Stimulated activated CD8-positive, alpha-beta memory T cell treated with anti-CD3 and anti-CD28 coated beads, Interleukin-4, amount 100 ng/mL, for 4 hours (primary cell): ENCODE data around the gene AGBL1.
A peak's percentile ranks its signal among the peaks of the same experiment; 100 is the strongest.

Experiments
- DNase-seq, 2 donors: peaks; one replicate each; pipeline ENCODE4 v3.0.0-alpha.2; 2020; ENCODE audit warnings: low read depth in 2 of 2, low spot score in 1 of 2

Gene AGBL1

GRCh38 chr15:86572368-86572841 lies 492.7 kb downstream of the AGBL1 start:
- no peak for DNase-seq

DNA sequence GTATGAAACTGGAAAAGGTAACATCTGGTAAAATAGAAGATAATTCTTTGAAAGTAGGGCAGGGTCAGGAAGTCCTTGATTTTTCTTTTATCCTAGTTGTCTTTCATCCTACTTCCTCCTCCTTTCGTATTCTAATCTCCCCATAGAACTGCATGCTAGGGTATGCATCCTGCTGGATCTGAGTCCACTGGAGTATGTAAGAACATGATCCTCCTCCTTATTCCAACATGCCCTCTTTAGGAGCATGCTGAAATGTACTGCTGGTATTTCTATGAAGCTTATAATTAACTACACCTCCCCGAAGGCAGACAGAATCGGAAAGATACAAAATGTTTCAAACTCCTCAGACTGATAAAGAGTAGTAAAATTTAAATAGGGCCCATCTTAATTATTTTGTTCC lies 493.8 kb downstream of the AGBL1 start:
- DNase-seq: no peak

- no peak for DNase-seq
Measured at GRCh38 chr15:86588413-86588812, 508.7 kb downstream of the AGBL1 start.

DNA sequence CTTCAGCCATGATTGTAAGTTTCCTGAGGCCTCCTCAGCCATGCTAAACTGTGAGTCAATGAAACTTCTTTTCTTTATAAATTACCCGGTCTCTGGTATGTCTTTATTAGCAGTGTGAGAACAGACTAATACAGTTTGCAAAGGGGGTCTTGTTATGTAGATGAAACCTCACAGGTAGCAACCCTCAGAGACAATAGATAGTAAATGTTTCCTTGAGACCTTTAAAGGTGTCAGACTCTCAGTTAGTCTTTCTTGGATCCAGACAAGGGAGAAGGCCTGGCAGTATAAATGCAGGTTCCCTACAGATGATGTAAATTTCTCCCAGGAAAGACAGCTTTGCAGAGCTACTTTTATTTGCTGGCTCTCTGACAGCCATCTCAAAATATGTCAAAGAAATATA lies 510.8 kb downstream of the AGBL1 start:
- no peak for DNase-seq

DNA sequence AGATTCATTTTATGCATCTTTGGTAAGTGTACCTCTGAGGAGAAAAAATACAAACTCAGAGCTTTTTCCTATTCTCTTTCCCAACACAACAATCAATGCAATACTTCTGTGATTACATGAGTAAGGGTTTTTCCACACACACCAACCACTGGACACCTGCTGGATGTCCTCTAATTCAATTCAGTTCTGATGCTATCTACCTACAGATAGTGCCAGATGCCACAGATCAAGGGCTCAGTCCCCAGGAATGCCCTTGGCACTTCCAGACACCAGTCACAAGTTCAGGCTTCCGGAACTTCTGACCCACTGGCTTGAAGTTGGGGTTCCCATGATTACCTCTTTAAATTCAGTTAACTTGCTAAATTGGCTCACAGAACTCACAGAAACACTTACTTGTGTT lies 511.5 kb downstream of the AGBL1 start:
- DNase-seq: no peak

DNA sequence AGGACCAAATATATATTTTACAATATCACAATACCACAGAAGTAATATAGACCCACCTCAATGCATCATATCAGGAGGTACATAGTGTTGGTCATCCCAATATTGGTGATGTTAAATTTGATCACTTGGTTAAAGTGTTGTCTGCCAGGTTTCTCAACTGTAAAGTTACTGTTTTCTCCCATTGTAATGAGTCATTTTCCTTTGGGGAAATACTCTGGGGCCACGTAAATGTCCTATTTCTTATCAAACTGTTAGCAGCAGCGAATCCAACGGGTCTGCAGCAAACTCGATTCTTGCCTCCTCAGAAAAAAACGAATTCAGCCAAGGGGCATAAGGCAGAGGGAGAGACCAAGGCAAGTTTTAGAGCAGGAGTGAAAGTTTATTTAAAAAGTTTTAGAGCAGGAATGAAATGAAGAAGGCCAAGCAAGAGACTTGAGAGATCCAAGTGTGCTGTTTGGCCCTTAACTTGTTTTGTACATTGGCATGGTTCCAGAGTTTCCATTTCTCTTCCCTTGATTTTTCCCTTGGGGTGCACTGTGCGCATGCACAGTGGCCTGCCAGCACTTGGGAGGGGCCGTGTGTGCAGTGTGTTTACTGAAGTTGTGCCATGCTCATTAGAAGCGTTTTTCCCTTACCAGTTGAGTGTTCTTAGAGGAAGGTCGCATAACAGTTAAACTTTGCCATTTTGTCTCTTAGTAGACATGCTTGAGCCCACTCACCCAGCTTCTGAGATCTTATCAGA lies 512.5 kb downstream of the AGBL1 start:
- DNase-seq: no peak

DNA sequence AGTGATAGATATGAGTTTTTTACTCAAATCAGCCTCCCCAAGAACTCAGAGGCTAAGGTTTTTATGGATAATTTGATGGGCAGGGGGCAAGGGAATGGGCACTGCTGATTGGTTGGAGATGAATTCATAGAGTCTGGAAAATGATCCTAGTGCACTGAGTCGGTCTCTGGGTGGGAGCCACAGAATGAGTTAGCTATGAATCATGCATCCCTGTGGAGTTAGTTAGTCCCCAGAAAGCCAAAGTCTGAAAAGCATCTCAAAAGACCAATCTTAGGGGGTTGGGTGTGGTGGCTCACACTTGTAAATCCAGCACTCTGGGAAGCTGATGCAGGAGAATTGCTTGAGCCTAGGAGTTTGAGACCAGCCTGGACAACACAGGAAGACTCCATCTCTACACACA lies 516.1 kb downstream of the AGBL1 start:
- no peak for DNase-seq

DNA sequence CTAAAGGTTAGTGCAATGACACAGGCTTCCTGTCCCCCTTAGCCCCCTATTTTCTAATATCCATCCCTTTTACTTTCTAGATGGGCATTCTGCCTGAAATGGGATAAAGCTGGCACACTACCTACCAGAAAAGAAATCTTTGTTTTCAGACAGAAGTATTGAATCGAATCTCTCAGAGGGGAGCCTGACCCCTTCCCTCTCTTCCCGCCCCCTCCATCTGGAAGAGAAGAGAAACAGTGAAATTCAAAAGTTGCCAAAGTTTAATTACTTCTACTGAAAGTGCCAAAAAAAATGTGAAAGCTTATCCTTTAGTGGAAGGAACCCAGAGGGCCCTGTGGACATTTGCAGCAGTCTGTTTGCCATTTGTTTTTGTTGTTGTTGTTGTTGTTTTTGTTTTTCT lies 523.8 kb downstream of the AGBL1 start:
- DNase-seq: no peak

- no peak for DNase-seq
Measured at GRCh38 chr15:86608461-86609205, 529.0 kb downstream of the AGBL1 start.

DNA sequence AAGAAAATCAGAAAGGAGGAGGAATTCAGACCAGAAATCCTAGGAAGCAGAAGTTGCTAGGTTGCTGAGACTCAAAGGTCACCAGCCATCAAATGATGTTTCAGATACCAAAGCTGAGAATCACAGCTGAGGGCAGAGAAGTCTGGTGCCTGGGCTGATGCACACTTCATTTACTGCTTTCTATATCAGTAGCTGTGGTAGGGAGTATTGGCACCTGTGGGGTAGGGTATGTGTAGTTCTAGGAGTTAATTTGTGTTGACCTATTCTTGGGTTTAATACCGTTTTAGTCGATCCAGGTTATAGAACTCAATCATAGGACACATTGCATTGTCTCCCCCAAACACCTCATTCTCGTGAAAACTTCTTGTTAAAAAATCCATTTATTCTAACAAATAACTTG lies 529.6 kb downstream of the AGBL1 start:
- DNase-seq: no peak

DNA sequence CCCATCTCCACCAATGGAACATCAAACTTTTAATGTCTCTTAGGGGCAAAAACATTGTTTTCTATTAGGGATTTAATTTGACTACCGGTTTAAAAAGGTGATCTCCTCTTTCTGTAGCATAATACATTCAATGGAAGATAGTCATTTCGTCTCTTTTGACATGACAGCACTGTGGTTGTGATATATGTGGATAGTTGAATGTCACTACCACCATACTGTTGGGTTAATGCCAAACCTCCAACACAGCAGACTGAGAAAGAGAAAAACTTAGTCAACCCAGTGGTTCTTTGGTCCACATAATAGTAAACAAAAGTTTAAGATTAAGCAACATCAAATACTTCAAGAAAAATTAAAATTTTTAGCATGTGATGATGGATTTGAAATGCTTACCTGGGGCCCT lies 530.4 kb downstream of the AGBL1 start:
- no peak for DNase-seq

GRCh38 chr15:86611417-86612040 lies 531.9 kb downstream of the AGBL1 start:
- no peak for DNase-seq

DNA sequence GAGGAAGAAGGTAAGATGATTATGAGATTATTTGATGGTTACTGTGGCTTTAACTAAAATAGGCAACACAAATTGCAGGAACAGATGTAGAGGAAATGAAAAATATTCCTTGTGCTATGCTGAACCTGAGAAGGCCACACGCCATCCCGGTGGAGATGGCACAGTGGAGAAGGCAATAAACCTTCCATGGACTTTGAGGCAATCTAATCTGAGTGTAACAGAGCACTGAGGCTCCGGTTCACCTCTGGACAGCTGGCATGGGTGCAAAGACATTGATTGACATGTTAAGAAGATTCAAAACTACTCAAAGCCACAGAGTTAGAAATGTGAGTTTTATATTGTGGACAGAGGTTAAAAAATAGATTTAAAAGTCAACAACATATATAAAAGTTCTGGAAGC lies 535.7 kb downstream of the AGBL1 start:
- no peak for DNase-seq

DNA sequence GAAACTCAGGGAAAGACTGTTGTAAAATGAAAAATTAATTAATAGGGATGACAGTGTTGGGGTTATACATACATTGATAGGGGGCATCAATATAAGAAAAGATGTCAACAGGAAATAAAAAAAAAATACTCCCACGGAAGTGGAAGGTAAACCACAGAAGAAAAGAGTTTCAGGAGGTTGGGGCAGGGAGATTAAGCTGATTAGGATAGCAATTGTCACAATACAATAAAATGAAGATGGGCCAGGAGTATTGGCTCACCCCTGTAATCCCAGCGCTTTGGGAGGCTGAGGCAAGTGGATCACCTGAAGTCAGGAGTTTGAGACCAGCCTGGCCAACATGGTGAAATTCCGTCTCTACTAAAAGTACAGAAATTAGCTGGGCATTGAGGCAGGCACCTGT lies 536.1 kb downstream of the AGBL1 start:
- no peak for DNase-seq

DNA sequence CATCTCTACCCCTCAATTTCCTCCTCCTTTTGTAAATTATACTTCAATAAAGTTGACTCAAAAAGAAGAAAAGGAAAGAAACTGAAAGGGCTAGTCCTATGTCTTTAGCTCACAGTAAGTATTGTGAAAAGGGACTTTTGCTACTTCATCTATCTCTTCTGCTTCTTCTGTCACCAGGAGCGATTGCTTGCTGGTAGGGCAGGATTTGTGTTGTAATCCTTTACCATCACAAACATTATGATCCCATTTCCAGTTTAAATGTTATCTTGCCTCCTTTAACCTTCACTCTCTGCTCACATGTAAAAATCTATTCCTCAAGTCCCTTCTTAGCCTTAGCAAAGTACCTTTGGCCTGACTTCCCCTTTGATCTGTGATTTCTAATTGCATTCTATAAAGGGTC lies 537.1 kb downstream of the AGBL1 start:
- no peak for DNase-seq

GRCh38 chr15:86620157-86620556 lies 540.5 kb downstream of the AGBL1 start:
- DNase-seq: no peak

GRCh38 chr15:86620641-86621349 lies 541.1 kb downstream of the AGBL1 start:
- DNase-seq: no peak

DNA sequence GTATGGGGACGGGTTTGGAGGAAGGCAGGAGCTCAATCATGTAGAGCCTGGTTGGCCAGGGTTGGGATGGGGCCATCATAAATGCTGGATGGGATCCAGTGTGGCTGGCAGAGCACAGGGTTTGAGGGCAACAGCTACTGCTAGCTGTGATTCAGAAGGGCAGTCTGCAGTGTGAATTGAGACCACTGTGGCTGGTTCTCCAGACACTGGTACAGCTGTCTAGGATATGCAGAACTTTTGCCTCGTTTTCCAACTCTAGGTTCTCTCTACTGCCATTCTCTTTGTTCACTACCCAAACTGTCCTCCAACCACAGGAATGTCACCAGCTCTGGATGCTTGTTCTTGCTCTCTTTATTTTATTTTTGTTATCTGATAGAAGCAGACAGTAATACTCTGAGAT lies 543.6 kb downstream of the AGBL1 start:
- DNase-seq: no peak

DNA sequence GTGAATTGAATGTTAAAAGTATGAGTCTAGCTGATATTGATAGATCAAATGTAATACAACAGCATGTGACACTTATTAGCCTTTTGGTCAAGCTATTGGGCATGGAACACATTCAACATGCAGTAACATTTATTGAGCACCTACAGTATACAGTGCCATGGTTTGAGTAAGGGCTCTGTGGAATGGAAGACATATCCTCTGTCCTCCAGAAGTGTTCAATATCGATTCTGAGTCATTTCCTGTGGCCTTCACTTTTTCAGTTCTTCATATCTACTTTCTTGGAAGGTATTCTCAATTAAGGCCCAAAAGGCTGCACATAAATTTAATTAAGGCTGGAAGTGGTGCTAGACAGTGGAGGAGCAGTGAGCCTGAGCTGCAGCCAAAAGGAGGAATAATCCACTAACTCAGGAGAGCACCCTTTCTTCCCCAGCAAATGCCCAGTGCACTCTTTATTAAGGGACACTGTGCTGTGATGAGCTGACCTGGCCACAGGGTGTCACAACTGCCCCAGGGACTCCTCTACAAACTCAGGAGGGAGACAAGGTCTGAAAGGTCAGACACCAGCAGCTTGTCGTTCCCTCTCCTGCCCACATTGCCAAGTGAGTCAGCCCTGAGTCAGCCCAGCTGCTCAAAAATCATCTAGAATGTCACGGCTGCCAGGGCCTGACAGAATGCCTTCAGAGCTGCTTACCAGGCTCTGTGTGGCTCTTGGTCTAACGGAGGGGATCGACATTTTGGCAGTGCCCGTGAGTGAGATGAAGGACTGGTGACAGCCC lies 544.8 kb downstream of the AGBL1 start:
- DNase-seq: peak; percentile 55 to 63

- DNase-seq: no peak
Measured at GRCh38 chr15:86629409-86630356, 550.0 kb downstream of the AGBL1 start.
